HG03175 (cell line): ENCODE data around the gene LETMD1.
A peak's percentile ranks its signal among the peaks of the same experiment; 100 is the strongest.
"Not testable (repeated sequence)": the region's sequence is repeated elsewhere in the genome, so short reads cannot be mapped to it uniquely, and the experiment has no call there.

Experiments used
- ATAC-seq: cut with Tn5 transposase; IDR thresholded peaks from one replicate; pipeline ENCODE4 v1.9.1; 2021; ENCODE audit warnings: mild to moderate bottlenecking, moderate library complexity; ENCODE audit not compliant: unreplicated experiment

LETMD1 gene

DNA sequence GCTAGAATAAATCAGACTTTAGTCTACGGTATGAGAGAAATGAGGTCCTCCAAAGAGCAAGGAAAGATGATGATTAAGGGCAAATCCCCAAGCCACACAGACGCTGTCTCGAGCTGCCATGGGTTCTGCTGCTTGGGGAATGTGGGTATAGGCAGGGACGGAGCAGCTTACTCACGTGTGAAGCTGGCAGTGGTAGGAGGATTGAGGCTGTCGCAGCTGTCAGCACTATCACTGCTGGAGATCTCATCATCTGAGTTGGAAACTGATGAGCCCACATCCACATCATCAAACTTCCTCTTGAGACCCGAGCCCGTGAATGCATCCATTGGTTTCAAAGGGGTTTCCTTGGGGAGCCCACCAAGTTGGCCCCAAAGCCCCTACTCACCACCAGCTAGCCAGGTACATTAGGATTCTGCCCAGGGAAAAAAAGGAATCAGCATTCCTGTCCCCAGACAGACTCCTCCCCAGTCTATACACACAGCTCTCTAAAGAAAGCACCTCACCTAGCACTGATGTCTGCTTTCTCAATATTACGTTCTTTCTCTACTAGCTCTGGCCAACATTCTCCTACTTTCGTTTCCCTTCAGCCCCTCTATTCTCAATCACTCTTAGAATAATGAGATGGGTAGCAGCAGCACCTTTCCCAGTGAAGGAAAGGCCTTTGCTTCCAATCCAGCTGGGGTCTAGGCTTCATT is 28.3 kb downstream of the LETMD1 start:
- no peak for ATAC-seq

DNA sequence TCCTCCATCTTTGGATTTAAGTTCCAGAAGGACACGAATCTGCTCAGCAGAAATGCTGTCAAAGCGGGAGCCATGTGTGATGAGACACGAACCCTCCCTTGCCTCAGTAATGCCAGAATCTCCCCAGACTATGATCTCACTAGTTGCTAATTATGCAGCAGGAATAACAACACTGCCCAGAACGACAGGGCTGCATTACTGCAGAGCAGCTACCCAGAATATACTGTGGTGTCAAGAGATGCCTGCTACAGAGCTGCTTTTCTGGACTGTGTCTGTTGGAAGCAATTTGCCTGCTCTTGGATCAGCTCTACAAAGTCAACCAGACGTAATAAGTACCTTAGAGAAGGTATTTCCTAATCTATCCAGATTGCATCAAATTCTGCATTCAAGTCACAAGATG is 29.8 kb downstream of the LETMD1 start:
- ATAC-seq = no peak

GRCh38 chr12:51078346-51078745 is 30.2 kb downstream of the LETMD1 start:
- ATAC-seq = not testable (repeated sequence)

GRCh38 chr12:51078866-51079265 is 30.7 kb downstream of the LETMD1 start:
- not testable (repeated sequence) for ATAC-seq

GRCh38 chr12:51080136-51080535 is 32.0 kb downstream of the LETMD1 start:
- ATAC-seq = no peak

DNA sequence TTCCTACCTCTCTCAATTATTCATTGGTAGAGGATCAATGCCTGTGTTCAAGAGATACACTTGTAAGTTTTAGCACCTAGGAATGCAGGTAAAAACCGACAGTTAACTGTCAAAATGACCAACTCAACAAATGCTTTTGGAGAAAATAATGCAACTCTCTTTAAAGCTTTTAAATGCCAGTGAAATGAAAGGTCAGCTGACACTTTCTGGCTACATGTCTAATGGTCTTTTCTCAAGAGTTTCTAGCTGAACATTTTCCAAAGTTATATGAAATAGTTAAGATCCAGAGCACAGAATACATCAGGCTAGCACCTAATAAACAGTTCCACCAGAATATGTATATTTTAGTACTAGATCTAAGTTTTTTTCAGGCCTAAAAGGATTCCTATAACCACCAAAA is 33.3 kb downstream of the LETMD1 start:
- no peak for ATAC-seq

- no peak for ATAC-seq
Observed at GRCh38 chr12:51082561-51083125, 34.5 kb downstream of the LETMD1 start.

- peak; percentile 98 for ATAC-seq
Observed at GRCh38 chr12:51083126-51083833, 35.2 kb downstream of the LETMD1 start, which contains the start of gene CSRNP2. CSRNP2 (minus strand) TSS chr12:51083596; CDS start chr12:51076561, 7,035 bp downstream.

- ATAC-seq = no peak
Observed at GRCh38 chr12:51085757-51086156, 37.6 kb downstream of the LETMD1 start.

DNA sequence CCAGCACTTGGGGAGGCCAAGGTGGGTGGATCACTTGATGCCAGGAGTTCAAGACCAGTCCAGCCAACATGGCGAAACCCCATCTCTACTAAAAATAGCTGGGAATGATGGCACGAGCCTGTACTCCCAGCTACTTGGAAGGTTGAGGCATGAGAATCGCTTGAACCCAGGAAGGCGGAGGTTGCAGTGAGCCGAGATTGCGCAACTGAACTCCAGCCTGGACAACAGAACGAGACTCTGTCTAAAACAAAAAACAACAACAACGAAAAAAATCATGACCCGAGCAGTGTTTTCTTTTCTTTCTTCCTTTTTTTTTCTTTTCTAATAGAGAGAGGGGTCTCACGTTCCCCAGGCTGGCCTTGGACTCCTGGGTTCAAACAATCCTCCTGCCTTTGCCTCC is 38.8 kb downstream of the LETMD1 start:
- no peak for ATAC-seq

DNA sequence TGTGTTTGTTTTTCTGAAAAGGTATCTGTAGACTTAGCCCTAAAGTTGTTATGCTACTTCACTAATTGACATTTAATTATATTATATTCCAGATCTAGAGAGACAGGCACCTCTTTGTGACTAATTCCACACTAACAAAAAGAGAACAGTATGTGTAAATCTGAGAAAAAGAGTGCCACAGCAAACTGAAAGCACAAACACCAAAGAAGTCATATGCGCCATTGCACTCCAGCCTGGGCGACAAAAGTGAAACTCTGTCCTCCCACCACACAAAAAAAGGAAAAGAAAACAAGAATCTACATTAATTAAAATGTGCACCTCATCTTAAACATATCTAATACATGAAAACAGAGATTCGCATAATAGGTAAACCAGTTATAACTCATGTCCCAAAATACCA is 39.7 kb downstream of the LETMD1 start:
- ATAC-seq = no peak

- ATAC-seq = no peak
Observed at GRCh38 chr12:51090705-51091229, 42.6 kb downstream of the LETMD1 start.

GRCh38 chr12:51098611-51099010 is 50.5 kb downstream of the LETMD1 start:
- ATAC-seq = no peak

DNA sequence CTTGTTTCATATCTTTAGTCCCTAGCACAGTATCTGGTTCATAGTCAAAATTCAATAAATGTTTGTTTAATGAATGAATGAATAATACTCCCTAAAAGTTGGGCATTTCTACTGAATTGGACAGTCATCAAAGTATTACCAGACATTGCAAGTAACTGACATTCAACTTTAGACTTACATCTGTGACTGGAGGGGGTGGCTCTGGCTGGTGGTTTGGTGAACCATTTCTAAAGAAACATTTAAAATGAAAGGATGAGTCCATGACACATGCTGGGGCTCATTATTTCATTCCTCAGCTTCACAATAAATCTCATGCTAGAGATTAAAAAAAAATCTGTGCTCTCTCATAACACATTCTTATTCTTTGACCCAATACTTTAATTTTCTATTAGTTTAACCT is 55.9 kb downstream of the LETMD1 start:
- no peak for ATAC-seq

DNA sequence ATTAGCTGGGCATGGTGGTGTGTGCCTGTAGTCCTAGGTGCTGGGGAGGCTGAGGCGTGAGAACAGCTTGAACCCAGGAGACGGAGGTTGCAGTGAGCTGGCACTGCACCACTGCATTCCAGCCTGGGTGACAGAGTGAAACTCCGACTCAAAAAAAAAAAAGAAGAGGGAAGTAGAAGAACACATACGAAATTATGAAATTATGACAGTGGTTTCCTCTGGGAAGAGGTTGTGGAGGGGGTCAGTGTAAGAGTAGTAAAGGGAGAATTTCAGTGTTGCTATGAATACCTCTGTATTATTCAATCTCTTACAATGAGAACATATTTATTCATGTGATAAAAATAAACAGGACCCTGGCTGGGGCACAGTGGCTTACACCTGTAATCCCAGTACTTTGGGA is 60.0 kb downstream of the LETMD1 start:
- no peak for ATAC-seq
